Keratinocyte (primary cell): Measurements from ENCODE around the gene RNPEPL1.

Experiments used
- EZH2 ChIP-seq: IDR thresholded peaks from one replicate; pipeline ENCODE4 v1.6.1; 2012; ENCODE audit warnings: inconsistent platforms, mild to moderate bottlenecking, low read length, moderate library complexity
- TF ChIP-seq, protein P1 (sequence below), 3 experiments: IDR thresholded peaks in 1 of 3; conservative IDR thresholded peaks in 1 of 3; optimal IDR thresholded peaks in 1 of 3; 2 replicates in 2 of 3; 3 replicates in 1 of 3; pipeline versions ENCODE3 to v1.5.1; 2011; ENCODE audit warnings: low read length in 3 of 3, mild to moderate bottlenecking in 3 of 3, moderate library complexity in 2 of 3, control low read depth in 1 of 3, inconsistent platforms in 1 of 3; ENCODE audit not compliant: insufficient read depth in 2 of 3; ENCODE audit errors: extremely low read depth in 1 of 3

DNA sequence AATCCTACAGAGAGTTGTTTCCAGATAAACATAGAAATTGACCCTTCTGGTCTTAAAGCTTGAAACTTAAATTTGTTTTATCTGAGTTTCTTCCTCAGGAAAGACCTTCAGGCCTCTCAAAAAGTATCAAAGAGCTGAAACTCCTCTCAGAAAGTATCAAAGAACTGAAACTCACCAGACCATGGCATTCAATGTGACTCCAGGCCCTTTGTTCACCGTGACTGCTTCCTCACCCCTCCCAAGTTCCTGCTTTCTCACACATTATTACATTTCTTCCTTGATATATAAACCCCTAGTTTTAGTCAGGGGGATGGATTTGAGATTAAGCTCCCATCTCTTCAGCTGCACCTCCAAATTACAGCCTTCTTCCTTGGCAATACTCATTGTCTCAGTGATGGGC is 16.5 kb upstream of the RNPEPL1 start:
- TF ChIP-seq, protein P1, sequence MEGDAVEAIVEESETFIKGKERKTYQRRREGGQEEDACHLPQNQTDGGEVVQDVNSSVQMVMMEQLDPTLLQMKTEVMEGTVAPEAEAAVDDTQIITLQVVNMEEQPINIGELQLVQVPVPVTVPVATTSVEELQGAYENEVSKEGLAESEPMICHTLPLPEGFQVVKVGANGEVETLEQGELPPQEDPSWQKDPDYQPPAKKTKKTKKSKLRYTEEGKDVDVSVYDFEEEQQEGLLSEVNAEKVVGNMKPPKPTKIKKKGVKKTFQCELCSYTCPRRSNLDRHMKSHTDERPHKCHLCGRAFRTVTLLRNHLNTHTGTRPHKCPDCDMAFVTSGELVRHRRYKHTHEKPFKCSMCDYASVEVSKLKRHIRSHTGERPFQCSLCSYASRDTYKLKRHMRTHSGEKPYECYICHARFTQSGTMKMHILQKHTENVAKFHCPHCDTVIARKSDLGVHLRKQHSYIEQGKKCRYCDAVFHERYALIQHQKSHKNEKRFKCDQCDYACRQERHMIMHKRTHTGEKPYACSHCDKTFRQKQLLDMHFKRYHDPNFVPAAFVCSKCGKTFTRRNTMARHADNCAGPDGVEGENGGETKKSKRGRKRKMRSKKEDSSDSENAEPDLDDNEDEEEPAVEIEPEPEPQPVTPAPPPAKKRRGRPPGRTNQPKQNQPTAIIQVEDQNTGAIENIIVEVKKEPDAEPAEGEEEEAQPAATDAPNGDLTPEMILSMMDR (optimal IDR thresholded peaks at IDR 0.05 in 1 of 3, IDR thresholded peaks at IDR 0.05 in 1 of 3, conservative IDR thresholded peaks at IDR 0.05 in 1 of 3; ENCODE audit: extremely low read depth in 1 of 3, insufficient read depth in 2 of 3, low read length in 3 of 3), result no peak
- no peak for TF ChIP-seq EZH2
